Hepatocyte (in vitro differentiated cells): ENCODE data around the gene KATNB1.

Experiments
- EZH2 ChIP-seq: fragments of 200-600 bp; sonication (generic); IDR thresholded peaks from 2 replicates; pipeline ENCODE4 v1.6.1; 2016; ENCODE audit warnings: antibody characterized with exemption, mild to moderate bottlenecking, borderline replicate concordance
- TF ChIP-seq, protein P1 (sequence below): fragments of 200-600 bp; sonication (generic); IDR thresholded peaks from 2 replicates; pipeline ENCODE4 v1.5.1; 2016; ENCODE audit warnings: antibody characterized with exemption, mild to moderate bottlenecking; ENCODE audit not compliant: poor library complexity

GRCh38 chr16:57800200-57801097, 64.9 kb downstream of the KATNB1 start:
- TF ChIP-seq, protein P1, sequence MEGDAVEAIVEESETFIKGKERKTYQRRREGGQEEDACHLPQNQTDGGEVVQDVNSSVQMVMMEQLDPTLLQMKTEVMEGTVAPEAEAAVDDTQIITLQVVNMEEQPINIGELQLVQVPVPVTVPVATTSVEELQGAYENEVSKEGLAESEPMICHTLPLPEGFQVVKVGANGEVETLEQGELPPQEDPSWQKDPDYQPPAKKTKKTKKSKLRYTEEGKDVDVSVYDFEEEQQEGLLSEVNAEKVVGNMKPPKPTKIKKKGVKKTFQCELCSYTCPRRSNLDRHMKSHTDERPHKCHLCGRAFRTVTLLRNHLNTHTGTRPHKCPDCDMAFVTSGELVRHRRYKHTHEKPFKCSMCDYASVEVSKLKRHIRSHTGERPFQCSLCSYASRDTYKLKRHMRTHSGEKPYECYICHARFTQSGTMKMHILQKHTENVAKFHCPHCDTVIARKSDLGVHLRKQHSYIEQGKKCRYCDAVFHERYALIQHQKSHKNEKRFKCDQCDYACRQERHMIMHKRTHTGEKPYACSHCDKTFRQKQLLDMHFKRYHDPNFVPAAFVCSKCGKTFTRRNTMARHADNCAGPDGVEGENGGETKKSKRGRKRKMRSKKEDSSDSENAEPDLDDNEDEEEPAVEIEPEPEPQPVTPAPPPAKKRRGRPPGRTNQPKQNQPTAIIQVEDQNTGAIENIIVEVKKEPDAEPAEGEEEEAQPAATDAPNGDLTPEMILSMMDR: no peak
- TF ChIP-seq EZH2: no peak
